Activated naive CD8-positive, alpha-beta T cell treated with anti-CD3 and anti-CD28 coated beads, Interleukin-2, amount 50 U/mL, for 24 hours (primary cell): ENCODE results near the gene NEO1.
A peak's percentile ranks its signal among the peaks of the same experiment; 100 is the strongest.
"Not testable (repeated sequence)": the region's sequence is repeated elsewhere in the genome, so short reads cannot be mapped to it uniquely, and the experiment has no call there.

Source experiments
- ATAC-seq: fragments of 150-1000 bp; cut with Tn5 transposase; one replicate; pipeline ENCODE4 v1.10.0; 2021
- DNase-seq: peaks from one replicate; pipeline ENCODE4 v3.0.0; 2021
- H3K27ac Mint-ChIP-seq: one replicate; pipeline ENCODE4 v1.8.0; 2021; ENCODE audit warnings: mild to moderate bottlenecking, mixed read lengths
- H3K27me3 Mint-ChIP-seq: one replicate; pipeline ENCODE4 v1.8.0; 2021; ENCODE audit warnings: mixed read lengths
- H3K36me3 Mint-ChIP-seq: one replicate; pipeline ENCODE4 v1.8.0; 2021; ENCODE audit warnings: low read depth, mixed read lengths
- H3K4me1 Mint-ChIP-seq: one replicate; pipeline ENCODE4 v1.8.0; 2021; ENCODE audit warnings: mixed read lengths
- H3K4me3 Mint-ChIP-seq: one replicate; pipeline ENCODE4 v1.8.0; 2021; ENCODE audit warnings: mild to moderate bottlenecking, moderate library complexity, mixed read lengths
- H3K9me3 Mint-ChIP-seq: one replicate; pipeline ENCODE4 v1.8.0; 2021; ENCODE audit warnings: mixed read lengths

NEO1 gene

GRCh38 chr15:73283366-73283962, 231.2 kb downstream of the NEO1 start:
- no peak for ATAC-seq
- Mint-ChIP-seq H3K36me3 (no peaks in the 10 kb centered on the region), H3K9me3 (no peaks in the 10 kb centered on the region), H3K4me1 (peaks cover 18% of the 10 kb centered on the region), H3K27ac (no peak overlapping the region), H3K4me3 (no peak overlapping the region), H3K27me3 (no peaks in the 10 kb centered on the region)
- DNase-seq = no peak

DNA sequence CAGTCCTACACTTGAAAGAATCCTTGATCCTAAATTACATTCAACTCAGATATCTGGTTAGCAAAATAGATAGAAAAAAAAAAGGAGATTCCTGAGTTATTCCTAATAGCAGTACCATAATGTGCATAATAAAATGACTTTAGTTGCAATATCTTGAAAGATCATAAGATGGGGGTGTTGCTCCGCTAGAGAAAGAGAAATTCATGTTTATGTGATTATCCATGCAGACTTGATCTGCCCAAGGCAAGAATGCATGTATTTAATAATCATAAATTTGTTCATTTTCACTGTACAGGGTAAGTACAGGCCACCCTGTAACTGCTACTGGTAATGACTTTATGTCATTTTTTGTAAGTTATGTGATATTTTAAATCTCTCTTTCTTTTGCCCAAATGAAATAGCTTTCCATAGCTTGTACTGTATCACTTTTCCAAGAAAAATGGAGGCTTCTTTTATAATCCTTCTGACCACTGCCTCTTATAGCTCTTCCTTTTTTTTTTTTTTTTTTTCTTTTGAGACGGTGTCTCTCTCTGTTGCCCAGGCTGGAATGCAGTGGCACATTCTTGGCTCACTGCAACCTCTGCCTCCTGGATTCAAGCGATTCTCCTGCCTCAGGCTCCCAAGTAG, 231.9 kb downstream of the NEO1 start:
- ATAC-seq (no peak), DNase-seq (no peak)
- Mint-ChIP-seq H3K36me3 (no peaks in the 10 kb centered on the region), H3K4me3 (no peak overlapping the region), H3K27me3 (no peaks in the 10 kb centered on the region), H3K27ac (no peak overlapping the region), H3K4me1 (peaks cover 18% of the 10 kb centered on the region), H3K9me3 (no peaks in the 10 kb centered on the region)

GRCh38 chr15:73286311-73286710, 234.0 kb downstream of the NEO1 start:
- Mint-ChIP-seq H3K27ac (no peak overlapping the region), H3K36me3 (no peaks in the 10 kb centered on the region)

GRCh38 chr15:73287019-73287418, 234.8 kb downstream of the NEO1 start:
- peaks cover 18% of the 10 kb centered on the region for H3K4me1 Mint-ChIP-seq
- ATAC-seq (no peak), DNase-seq (no peak)
- no peak overlapping the region for H3K27ac Mint-ChIP-seq
- no peaks in the 10 kb centered on the region for H3K27me3 Mint-ChIP-seq
- no peak overlapping the region for H3K4me3 Mint-ChIP-seq
- no peaks in the 10 kb centered on the region for H3K9me3 Mint-ChIP-seq
- H3K36me3 Mint-ChIP-seq = no peaks in the 10 kb centered on the region

More at GRCh38 chr15:73286311-73286710, 234.0 kb downstream of the NEO1 start:
- no peak for DNase-seq
- H3K4me3 Mint-ChIP-seq = no peak overlapping the region
- H3K27me3 Mint-ChIP-seq = no peaks in the 10 kb centered on the region
- H3K4me1 Mint-ChIP-seq = peaks cover 18% of the 10 kb centered on the region
- H3K9me3 Mint-ChIP-seq = no peaks in the 10 kb centered on the region
- no peak for ATAC-seq

DNA sequence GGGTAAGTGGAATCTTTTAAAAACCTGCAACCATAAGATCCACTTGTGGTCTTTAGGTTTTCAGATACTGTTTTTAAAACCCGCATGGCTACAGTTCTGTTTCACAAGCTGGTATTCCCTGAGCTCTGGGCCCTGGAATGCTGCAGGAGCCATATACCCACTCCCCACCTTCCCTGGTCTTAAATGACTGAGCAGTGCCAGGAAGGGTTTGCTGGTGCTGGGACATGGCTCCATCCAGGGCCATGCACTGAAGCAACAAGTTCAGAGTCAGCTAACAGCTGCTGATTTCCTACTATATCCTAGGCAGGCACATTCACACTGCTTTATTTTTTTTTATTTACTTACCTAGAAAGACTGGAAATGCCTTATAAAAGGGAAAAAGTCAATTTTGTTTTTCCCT, 239.2 kb downstream of the NEO1 start:
- no peak overlapping the region for H3K27ac Mint-ChIP-seq
- DNase-seq (no peak), ATAC-seq (no peak)
- H3K9me3 Mint-ChIP-seq = no peaks in the 10 kb centered on the region
- H3K36me3 Mint-ChIP-seq = no peaks in the 10 kb centered on the region
- H3K4me3 Mint-ChIP-seq = no peak overlapping the region
- H3K27me3 Mint-ChIP-seq = peaks cover 2% of the 10 kb centered on the region
- peaks cover 7% of the 10 kb centered on the region for H3K4me1 Mint-ChIP-seq

DNA sequence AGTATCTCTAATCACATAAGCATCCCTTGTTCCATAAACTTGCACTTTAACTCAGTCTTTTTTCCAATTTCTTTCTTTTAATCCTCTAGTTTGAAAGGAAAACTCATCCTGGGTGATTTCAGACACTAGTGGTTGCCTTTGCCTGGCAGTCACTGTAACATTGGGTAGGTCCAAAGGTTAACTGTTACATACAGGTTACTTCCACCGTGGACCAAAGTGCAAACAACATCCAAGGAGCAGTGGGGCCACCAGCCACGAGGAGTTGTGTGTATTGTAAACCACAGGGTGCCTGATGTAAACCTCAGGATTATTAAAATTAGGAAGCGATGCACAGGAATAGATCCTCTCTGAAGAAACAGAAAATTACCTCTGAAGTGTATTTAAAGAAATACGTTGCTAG, 241.5 kb downstream of the NEO1 start:
- Mint-ChIP-seq H3K9me3 (no peaks in the 10 kb centered on the region), H3K4me3 (no peak overlapping the region), H3K36me3 (no peaks in the 10 kb centered on the region), H3K27ac (no peak overlapping the region), H3K27me3 (peaks cover 2% of the 10 kb centered on the region), H3K4me1 (no peaks in the 10 kb centered on the region)
- ATAC-seq (no peak), DNase-seq (no peak)

- DNase-seq = no peak
- peak; percentile 40 for ATAC-seq
- no peaks in the 10 kb centered on the region for H3K9me3 Mint-ChIP-seq
- no peak overlapping the region for H3K27ac Mint-ChIP-seq
- no peak overlapping the region for H3K4me3 Mint-ChIP-seq
- H3K27me3 Mint-ChIP-seq = peaks cover 2% of the 10 kb centered on the region
- no peaks in the 10 kb centered on the region for H3K4me1 Mint-ChIP-seq
- no peaks in the 10 kb centered on the region for H3K36me3 Mint-ChIP-seq
Observed at GRCh38 chr15:73295630-73296286, 243.5 kb downstream of the NEO1 start.

- DNase-seq = no peak
- ATAC-seq = no peak
- Mint-ChIP-seq H3K27ac (no peak overlapping the region), H3K36me3 (no peaks in the 10 kb centered on the region), H3K27me3 (peaks cover 2% of the 10 kb centered on the region), H3K4me1 (no peaks in the 10 kb centered on the region), H3K4me3 (no peak overlapping the region), H3K9me3 (no peaks in the 10 kb centered on the region)
Observed at GRCh38 chr15:73296609-73297353, 244.5 kb downstream of the NEO1 start.

DNA sequence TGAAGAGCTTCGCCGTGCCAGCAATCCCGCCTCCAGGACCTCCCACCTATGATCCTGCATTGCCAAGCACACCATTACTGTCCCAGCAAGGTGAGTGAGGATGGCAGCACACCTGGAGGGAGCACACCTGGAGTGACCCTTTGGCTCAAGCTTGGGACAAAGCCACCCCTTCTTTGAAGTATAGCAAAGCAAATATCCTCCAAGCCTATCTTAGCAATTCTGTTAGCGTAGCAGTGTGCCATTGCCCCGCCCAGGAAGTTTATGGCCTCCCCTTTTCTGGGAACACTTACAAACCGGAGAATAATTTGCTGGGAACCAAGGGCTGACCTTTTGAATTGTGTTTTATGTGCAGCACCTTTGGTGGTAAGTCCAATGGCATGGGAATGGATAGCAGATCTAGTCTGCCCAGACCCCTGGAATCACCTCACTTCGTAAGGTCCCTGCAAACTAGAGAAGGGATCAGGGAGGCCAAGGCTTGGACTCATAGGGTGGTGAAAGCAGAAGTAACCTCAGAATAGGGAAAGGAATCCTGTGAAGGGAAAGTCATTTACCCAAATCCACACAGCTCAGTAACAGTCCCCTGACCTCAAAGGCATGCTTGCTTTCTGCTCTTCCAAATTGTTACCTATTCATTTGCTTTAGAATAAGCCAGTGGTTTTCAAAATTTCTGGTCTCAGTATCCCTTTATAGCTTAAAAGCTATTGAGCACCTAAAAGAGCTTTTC, 246.4 kb downstream of the NEO1 start:
- no peaks in the 10 kb centered on the region for H3K27me3 Mint-ChIP-seq
- ATAC-seq (no peak), DNase-seq (no peak)
- H3K4me3 Mint-ChIP-seq = no peak overlapping the region
- H3K27ac Mint-ChIP-seq = no peak overlapping the region
- H3K4me1 Mint-ChIP-seq = peaks cover 10% of the 10 kb centered on the region
- no peaks in the 10 kb centered on the region for H3K36me3 Mint-ChIP-seq
- H3K9me3 Mint-ChIP-seq = no peaks in the 10 kb centered on the region

GRCh38 chr15:73300286-73300685, 248.0 kb downstream of the NEO1 start:
- not testable (repeated sequence) for H3K4me3 Mint-ChIP-seq, H3K36me3 Mint-ChIP-seq, ATAC-seq, H3K27ac Mint-ChIP-seq, H3K27me3 Mint-ChIP-seq, DNase-seq, H3K9me3 Mint-ChIP-seq
- peaks cover 10% of the 10 kb centered on the region for H3K4me1 Mint-ChIP-seq

DNA sequence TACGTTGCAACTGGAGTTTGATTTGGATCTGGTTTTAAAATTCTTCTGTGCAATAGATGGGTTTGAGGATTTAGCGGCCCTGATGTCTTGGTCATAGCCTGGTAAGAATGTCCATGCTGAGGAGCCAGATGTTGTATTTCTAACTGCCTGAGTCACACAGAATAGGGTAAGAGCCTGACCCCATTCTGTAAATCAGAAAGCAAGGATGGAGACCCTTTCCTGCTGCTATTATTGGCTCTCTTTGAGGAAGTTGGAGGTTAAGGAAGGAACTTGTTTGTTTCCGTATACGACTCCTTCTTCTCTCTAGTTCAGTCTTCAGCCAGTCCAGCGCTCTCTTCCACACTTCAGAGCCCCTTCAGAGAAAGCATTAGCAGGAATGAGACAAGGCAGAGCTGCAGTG, 251.4 kb downstream of the NEO1 start:
- DNase-seq = no peak

GRCh38 chr15:73305331-73306211, 253.3 kb downstream of the NEO1 start:
- DNase-seq (no peak), ATAC-seq (peak; percentile 38)
- Mint-ChIP-seq H3K27ac (no peak overlapping the region), H3K4me3 (no peak overlapping the region), H3K4me1 (peaks cover 10% of the 10 kb centered on the region), H3K9me3 (no peaks in the 10 kb centered on the region), H3K36me3 (no peaks in the 10 kb centered on the region), H3K27me3 (no peaks in the 10 kb centered on the region)

More for the DNA sequence above, 251.4 kb downstream of the NEO1 start:
- no peak for ATAC-seq
- no peaks in the 10 kb centered on the region for H3K36me3 Mint-ChIP-seq
- H3K4me3 Mint-ChIP-seq = no peak overlapping the region
- no peaks in the 10 kb centered on the region for H3K27me3 Mint-ChIP-seq
- H3K27ac Mint-ChIP-seq = no peak overlapping the region
- H3K9me3 Mint-ChIP-seq = no peaks in the 10 kb centered on the region
- peaks cover 10% of the 10 kb centered on the region for H3K4me1 Mint-ChIP-seq

DNA sequence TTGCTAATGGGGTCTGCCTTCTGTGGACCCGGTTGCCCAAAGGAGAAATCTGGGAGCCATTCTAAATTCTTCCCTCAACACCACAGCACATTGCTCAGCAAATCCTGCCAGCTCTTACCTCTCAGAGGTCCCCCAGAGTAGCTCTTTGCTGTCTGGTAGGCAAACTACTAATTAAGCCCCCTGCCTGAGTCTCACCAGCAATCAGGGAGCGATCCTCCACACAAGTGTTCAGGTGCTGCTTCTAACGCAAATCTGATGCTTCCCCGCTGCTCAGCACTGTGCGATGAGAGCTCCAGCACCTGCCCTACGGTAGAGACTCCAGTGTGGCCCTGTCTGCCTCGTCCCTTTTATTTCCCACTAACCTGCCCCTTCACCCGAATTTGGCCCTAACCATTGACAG, 256.0 kb downstream of the NEO1 start:
- no peak for ATAC-seq
- no peaks in the 10 kb centered on the region for H3K36me3 Mint-ChIP-seq
- H3K4me1 Mint-ChIP-seq = peaks cover 3% of the 10 kb centered on the region
- no peak for DNase-seq
- H3K27ac Mint-ChIP-seq = no peak overlapping the region
- H3K9me3 Mint-ChIP-seq = no peaks in the 10 kb centered on the region
- no peaks in the 10 kb centered on the region for H3K27me3 Mint-ChIP-seq
- H3K4me3 Mint-ChIP-seq = no peak overlapping the region

DNA sequence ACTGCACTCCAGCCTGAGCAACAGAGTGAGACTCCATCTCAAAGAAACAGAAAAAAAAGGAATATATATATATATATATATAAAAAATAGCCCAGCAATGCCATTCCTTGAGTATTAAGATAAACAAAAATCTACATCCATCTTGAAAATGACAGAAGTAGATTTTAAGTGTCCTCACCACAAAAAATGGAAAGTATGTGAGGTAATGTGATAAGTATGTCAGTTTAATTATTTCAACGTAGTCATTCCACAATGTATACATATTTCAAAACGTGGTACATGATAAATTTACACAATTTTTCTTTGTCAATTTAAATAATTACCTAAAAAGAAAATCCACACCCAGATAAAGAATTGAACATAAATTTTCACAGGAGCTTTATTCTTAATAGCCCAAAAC, 261.6 kb downstream of the NEO1 start:
- no peaks in the 10 kb centered on the region for H3K9me3 Mint-ChIP-seq
- H3K36me3 Mint-ChIP-seq = no peaks in the 10 kb centered on the region
- no peak overlapping the region for H3K27ac Mint-ChIP-seq
- ATAC-seq (no peak), DNase-seq (no peak)
- no peak overlapping the region for H3K4me3 Mint-ChIP-seq
- peaks cover 11% of the 10 kb centered on the region for H3K27me3 Mint-ChIP-seq
- peaks cover 12% of the 10 kb centered on the region for H3K4me1 Mint-ChIP-seq
